OCI-LY3 (cell line): ENCODE measurements around the gene SKAP2.

Experiments
- CTCF ChIP-seq: fragments of 200-600, 300-600 bp; sonication (generic); IDR thresholded peaks from 2 replicates; pipeline ENCODE4 v1.5.1; 2014; ENCODE audit warnings: antibody characterized with exemption, low read length, low read depth
- EZH2phosphoT487 ChIP-seq: fragments of 200-600 bp; shearing (Covaris generic); IDR thresholded peaks from 2 replicates; pipeline ENCODE4 v1.6.1; 2018; ENCODE audit warnings: antibody characterized with exemption, mixed run types, low read depth

- TF ChIP-seq CTCF (no peak), EZH2phosphoT487 (no peak)
Observed at GRCh38 chr7:26670290-26670689, 194.1 kb downstream of the SKAP2 start.
